ENCODE measurements around the gene ACOT13.

- TF ChIP-seq CTCF (IDR thresholded peaks at IDR 0.05) (no peak), POLR2A (IDR thresholded peaks at IDR 0.05) (no peak), POLR2AphosphoS5 (IDR thresholded peaks at IDR 0.05) (no peak)
Observed at GRCh38 chr6:24702720-24703282, 35.9 kb downstream of the ACOT13 start.

Data from gastroesophageal sphincter (tissue), 3 donors.